Loucy (cell line): Measurements from ENCODE around the gene SMURF2.

ENCODE experiments used
- CTCF ChIP-seq: fragments of 200-600 bp; sonication (generic); conservative IDR thresholded peaks from 2 replicates; pipeline ENCODE4 v1.5.1; 2014; ENCODE audit warnings: mild to moderate bottlenecking, antibody characterized with exemption, low read length
- EZH2phosphoT487 ChIP-seq: fragments of 200-600 bp; IDR thresholded peaks from 2 replicates; pipeline ENCODE4 v1.6.1; 2018; ENCODE audit warnings: antibody characterized with exemption, mild to moderate bottlenecking, moderate library complexity, borderline replicate concordance

- TF ChIP-seq CTCF (no peak), EZH2phosphoT487 (no peak)
Observed at GRCh38 chr17:64497565-64498035, 164.5 kb downstream of the SMURF2 start.
